Fibroblast of gingiva (primary cell): ENCODE data around the gene AMER3.

ENCODE experiments used
- DNase-seq: peaks from one replicate; pipeline ENCODE4 v3.0.0-alpha.2; 2011; ENCODE audit warnings: low read depth

Gene AMER3

DNA sequence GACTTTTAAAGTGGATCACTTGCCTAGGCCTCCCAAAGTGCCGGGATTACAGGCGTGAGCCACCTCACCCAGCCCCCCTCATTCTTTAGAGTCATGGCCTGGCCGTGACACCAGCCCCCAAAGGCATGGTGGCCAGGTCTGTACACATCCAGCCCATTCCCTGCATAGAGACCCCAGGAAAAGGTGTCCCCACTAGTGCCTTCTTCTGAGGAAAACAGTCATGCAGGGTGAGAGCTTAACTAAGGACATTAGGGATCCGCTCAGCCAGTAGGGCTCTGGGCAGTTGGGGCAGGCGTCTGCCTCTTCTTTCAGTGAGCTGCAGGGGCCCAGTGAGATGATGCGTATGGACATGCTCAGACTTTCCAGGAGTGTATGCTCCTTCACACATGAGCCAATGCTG lies 5.7 kb upstream of the AMER3 start:
- no peak for DNase-seq

DNA sequence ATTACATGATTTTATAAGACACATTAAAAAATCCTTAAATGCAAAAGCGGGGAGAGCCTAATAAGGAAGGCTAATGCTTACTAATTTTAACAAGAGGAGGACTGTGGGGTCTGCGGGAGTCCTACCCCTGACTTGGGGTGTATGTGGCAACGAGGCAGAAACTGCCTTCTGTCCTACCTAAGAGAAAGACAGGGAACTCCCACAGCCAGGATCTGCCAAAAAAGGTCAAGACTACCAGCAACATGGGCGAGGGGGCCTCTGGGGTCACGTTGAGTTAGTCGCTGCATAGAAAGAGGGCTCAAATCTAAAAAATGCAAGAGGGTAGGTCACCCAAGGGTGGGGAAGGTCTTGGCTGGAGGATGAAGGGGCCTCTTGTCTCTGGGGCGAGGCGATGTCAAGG lies 529 bp upstream of the AMER3 start:
- no peak for DNase-seq

DNA sequence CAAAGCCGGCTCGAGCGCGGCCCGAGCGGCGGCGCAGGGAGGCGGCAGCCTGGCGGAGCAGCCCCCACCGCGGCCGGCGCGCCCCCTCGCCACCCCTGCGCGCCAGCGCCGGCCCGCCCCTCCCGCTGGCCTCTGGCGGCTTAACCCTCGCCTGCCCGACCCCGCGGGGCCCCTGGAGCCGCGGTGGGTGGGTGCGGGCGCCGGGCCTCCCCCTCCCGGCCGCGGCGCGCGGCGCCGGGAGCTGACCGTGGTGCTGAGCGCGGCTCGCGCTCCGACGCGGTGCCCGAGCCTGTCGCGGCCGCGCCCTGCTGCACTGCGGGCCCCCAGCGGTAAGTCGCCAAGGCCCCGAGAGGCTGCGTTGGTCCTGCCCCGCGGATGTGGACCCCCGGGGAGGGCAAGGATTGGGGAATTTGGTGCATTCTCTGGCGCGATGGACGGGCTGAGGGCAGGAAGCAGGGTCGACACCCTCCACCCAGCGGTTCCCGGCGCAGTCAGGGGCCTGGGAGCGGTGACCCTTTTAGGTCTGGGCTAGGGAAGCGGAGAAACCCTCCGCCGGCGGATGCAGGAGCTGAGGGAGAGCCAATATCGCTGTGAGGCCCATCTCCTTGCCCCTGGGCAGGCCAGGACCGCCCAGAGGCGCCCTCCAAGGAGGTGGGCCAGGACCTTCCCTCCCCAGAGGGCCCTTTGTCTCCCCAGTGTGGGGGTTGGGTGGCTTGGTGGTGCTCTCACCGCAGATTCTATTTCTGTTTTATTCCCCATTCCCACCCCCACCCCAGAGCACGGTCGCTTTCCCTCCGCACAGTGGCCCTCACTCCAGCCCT lies 923 bp downstream of the AMER3 start:
- DNase-seq = no peak

DNA sequence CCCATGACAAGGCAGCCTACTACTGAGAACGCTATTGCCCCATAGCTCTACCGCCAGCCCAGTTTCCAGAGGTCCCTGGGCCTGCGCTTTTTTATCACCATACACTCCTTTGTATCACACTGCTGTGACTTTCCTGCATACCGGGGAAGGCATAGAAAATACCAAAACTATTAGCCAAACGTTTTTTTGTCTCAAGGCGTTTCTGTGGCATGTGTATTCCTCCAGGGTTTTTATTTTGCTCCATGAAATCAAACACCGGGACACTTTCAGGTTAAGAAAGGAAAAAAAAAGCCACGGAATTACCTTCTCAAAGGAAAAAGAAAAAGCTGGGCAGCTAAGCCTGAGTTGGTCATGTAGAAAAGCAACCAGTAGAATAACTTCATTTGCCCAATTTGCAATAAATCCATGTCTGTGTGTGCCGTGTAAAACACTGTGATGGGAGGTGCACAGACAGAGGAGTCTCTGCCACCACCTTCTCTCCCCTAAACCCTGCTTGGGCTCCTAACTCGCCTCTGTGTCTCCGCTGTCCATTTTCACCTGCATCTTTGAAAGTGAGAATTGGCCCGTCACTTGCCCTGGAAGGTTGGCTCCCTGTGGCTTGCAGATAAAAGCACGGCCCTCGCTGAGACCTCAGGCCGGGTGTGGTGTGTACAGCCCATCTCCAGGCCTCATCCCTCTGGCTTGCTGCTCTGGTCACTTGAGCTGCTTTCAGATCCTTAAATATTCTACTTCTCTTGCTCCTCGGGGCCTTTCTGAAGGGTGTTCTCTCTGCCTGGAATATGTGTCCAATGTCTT lies 1.7 kb downstream of the AMER3 start:
- no peak for DNase-seq

DNA sequence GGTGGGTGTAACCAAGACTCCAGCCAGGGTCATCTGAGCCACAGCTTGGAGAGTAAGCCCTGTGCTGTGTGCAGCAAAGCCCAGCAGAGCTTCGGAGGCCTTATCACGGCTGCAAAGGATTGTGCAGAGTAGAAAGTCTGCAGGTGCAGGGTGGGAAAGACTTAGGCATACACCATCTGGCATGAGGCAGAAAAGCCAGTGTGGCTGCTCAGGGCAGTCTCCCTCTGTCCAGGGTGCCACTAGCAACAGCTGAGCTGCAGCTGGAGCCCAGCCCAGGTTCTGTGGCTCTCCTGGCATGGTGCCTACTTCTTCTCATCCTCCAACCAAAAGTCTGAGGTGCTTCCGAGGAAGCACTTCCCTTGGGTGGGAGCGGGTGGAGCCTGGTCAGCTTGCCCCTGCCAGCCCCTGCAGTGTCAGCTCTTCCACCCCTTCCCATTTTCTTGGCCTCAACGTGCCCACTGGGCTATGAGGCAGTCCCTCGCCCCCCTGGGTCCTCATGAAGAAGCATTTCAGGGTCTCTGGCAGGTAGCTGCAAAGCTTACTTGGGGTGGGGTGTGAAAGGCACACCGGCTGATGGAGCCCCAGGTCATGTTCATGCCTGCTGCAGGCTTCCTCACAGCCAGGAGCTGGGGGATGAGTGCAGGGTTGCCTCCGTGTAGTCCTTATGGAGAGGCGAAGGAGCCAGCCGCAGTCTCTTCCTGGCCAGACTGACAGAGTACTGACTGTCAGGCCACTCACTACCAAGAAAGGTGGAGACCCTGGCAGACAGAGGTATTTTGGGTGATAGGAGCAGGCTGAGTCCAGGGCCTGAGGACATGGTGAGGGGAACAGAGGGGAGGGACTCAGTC lies 4.8 kb downstream of the AMER3 start:
- DNase-seq = no peak

DNA sequence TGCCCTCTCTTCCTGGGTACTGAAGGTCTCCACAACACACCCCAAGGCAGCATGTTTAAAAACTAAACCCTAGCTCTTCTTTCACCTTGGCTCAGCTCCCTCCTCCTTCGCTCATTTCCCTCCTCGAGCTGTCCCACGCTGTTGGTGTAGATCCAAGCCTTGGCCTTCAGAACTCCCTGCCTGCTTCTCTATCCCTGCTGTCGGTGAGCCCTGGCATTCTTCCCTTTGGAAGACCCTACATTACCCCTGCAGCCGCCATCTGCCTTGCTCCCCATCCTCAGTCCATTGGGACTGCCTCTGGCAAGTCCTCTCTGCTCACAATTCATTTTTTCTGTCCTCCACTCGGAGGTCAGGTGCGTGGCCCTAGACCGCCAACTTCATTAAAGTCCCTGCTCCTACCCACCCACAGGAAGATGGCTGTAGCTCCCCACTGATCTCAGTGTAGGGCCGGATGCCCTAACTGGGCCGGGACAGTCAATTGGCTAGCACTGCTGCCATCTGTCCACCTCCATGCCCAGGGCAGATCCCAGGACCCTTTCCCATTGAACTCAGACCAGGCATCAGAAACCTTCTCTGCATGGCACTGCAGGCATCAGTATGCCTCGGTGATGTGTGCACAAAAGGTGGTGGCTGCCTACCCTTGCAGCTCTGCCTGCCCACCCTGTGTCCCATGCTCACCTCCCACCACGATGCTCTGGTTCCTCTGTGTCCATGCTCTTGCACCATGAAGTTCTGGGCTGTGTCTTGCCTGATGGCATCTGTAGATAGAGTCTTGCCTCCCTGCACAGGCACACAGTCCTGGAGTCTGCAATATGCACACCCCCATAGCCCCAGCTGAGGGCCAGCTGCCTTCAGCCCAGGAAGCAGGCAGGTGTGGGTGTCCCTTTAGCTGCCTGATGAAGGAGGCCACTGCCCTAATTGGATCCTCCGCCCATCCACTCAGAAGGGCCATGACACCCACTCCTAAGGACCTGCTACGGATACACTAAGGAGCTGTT lies 5.7 kb downstream of the AMER3 start:
- no peak for DNase-seq

DNA sequence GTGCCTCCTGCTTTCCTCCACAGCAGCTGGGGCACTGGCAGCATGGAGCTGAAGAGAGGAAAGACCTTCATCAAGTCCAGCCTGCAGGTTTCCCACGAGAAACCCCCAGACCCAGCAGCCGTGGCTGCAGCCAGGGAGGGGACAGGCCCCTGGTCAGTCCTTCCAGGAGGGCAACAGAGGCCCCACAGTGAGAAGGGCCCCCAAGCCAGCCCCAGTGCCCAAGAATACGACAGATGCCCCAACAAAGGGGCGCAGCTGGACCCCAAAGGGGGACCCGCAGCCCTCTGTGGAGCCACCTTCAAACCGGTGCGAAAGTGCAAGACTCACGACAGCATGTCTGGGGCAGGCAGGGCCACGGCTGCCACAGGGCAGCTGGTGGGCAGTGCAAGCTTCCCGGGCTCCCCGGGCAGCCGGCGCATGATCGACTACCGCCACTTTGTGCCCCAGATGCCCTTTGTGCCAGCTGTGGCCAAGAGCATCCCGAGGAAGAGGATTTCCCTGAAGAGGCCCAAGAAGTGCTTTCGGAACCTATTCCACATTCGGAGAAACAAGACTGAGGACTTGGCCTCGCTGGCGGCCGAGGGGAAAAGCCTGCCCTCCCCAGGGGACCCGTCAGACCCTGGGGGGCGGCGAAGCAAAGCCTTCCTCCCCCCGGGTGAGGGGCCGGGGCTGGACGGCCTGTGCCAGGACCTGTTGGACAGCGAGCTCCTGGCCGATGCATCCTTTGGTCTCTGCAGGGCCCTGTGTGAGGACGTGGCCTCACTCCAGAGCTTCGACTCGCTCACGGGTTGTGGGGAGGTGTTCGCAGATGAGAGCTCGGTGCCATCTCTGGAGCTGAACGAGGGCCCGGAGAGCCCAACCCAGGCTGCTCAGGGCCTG lies 6.9 kb downstream of the AMER3 start:
- DNase-seq = no peak

DNA sequence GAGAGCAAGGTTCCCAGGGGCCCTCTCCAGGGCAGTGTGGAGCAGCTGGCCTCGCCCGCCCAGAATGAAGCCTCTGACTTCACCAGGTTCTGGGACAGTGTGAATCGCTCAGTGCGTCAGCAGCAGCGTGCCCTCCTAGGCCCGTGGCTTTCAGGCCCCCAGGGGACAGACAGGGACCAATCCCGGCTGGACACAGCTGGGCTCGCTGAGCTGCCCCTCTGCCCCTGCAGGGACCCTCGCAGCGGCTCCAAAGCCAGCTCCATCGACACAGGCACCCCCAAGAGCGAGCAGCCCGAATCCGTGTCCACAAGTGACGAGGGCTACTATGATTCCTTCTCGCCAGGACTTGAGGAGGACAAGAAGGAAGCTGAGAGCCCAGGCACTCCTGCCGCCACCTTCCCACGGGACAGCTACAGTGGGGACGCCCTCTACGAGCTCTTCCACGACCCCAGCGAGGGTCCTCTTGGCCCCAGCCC lies 7.6 kb downstream of the AMER3 start:
- DNase-seq = no peak

DNA sequence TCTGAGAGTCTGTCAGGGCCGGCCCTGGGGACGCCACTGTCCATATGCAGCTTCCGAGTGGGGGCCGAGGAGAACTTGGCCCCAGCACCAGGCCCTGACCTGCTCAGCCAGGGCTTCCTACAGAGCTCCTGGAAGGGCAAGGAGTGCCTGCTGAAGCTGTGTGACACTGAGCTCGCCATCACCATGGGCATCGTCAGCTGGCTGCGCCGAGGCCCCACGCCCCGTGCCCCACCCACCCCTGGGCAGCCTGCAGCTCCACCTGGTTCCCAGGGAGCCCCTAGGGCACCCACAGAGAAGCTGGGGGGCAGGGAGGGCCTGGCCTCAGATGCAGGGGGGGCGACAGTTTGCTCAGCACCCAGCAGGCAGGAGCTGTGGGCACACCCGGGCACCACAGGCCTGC lies 8.1 kb downstream of the AMER3 start:
- DNase-seq = no peak

DNA sequence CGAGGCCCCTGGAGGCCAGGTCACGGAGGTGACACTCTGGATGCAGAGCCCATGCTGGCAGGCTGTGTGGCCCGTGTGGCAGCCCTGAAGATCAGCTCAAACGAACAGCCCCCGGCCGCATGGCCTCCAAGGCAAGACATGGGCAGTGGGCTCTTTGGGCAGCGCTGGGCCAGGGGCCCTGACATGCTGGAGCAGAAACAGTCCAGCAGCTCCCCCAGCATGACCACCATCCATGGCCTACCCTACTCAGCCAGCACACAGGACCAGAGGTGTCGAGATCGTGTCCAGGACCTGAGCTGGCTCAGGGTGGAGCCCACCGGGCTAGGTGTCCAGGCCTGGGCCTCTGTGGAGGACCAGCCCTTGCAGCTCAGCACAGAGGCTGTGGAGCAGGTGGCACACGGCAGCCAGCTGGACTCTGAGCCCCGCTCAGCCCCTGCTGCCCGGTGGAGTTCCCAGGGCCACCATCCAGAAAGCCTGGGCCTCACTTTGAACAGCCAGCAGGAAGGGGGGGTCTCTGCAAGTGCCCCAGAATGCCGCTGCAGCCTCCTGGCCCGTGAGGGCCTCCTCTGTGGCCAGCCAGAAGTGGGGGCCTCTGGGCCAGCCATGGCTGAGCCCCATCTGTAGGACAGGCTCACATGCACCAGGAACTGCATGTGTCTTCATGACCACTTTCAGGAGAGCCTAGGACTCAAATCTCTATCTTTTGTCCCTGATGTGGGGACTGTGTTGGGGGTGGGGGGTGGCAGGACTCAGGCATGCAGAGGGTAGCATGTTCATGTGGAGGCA lies 8.9 kb downstream of the AMER3 start:
- DNase-seq = no peak

DNA sequence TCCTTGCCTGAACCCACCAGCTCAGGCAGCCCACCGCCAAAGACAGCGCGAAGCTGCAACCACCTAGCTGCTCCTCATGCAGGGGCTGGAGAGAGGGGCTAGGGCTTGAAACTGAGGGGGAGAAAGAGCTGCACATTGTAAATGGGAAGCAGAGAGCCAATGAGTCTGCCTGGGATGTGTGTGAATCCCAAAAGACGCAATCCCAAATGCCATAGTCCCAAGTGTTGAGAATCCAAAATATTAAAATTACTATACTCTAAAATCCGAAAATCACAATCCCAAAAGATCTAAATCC lies 9.4 kb downstream of the AMER3 start:
- DNase-seq = no peak

DNA sequence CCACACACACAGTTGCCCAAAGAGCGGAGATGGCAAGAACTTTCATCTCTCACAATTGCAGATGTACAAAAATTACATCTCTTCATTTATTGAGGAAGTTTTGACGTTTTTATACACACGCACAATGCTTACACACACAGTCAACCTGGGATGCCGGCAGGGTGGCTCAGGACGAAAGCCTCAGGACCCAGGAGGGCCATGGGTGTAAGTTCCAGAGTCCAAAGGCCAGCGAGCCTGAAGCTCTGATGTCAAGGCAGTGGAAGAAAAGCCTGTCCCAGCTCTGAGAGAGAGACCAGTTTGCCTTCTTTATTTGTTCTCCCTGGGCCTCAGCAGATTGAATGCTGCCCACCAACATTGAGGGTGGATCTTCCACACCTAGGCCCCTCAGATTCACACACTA lies 10.1 kb downstream of the AMER3 start:
- DNase-seq = no peak

DNA sequence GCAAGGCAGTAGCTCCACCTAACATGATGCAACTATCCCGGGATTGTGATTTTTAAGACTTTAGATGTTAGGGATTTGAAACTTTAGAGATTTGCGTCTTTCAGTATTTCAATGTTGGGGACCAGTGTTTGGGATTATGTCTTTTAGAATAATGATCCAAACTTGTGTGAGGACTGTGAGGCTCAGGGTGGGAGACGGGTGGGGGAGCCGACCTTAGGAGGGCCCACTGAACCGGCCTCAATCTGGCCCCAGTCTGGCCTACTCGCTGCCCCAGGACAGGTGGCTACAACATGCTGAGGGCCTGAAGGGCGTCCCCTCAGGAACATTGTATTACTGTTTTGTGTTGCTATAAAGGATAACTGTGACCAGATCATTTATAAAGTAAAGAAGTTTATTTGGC lies 10.7 kb downstream of the AMER3 start:
- DNase-seq = no peak

DNA sequence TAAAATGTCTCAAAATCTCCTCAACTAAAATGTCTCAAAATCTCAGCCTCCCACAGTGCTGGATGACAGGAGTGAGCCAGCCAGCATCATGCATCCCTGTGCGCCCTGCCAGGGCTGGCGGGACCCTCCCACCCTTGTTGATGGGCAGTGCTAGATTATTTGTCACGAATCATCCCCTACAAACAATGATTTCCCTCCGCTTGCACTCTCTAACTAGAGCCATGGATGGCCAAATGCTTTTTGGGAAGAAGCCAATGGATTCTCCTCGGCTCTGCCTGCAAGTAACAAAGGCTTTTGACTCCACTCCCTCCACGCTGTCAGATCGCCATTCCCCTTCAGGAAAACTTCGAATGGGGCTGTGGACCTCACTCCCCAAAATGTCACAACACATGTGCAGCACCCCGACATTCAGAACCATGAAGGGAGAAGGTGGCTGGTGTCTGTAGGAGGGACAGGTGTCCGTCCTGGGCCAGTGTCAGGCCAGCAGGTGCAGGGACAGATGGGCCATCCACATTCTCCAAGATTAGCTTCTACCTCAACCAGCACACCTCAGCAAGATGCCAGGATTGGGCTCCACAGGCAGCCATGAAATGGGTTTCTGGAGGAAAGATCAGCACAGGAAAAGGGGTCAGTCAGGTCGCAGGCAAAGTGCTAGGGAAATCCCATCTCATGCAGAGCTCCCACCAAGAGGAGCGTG lies 11.5 kb downstream of the AMER3 start:
- DNase-seq = no peak

DNA sequence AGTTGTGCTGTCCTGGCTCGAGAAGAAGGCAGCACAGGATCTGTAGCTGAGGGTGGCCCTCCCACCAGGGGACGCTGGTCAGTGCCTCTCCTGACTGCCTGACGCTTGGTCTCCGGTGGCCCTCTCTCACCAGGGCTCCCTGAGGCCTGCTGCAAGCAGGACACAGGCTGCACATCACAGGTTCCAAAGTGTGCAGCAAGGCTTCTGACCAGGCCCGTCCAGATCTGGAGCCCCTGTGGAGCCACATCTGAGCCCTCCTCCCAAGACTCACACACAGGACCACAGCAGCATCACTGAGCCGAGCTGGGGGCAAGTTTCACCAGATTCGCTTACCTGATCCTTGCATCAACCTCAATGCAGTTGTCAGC lies 12.1 kb downstream of the AMER3 start:
- DNase-seq = no peak

DNA sequence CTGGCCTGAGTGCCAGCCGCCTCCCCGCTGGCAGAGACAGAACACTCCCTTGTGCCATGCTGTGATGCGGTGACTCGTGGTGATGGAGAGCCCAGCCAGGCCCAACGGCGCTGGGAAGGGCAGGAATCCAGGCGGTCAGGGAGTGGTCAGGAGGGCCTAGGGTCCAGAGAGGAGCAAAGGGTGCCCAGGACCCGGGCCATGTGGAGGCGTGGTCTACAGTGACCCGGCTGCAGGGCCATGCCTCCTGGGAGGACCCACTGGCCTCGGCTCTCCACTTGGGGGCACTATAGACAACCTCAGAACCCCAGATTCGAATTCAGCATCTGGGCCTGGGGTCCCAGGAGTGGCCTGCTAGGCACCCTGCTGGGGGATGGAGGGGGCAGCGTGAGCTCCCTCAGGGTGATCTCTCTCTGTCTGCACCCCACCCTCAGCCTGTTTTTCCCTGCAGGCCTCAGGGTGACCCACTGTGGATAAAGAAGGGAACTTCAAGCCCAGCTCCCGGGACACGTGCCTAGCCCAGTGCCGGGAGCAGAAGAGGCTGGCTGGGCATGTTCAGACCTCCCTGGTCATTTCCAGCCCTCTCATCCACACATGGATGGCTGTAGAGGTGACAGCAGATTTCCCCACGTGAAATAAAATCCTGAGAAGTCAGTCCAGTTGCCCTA lies 13.0 kb downstream of the AMER3 start:
- DNase-seq = no peak

DNA sequence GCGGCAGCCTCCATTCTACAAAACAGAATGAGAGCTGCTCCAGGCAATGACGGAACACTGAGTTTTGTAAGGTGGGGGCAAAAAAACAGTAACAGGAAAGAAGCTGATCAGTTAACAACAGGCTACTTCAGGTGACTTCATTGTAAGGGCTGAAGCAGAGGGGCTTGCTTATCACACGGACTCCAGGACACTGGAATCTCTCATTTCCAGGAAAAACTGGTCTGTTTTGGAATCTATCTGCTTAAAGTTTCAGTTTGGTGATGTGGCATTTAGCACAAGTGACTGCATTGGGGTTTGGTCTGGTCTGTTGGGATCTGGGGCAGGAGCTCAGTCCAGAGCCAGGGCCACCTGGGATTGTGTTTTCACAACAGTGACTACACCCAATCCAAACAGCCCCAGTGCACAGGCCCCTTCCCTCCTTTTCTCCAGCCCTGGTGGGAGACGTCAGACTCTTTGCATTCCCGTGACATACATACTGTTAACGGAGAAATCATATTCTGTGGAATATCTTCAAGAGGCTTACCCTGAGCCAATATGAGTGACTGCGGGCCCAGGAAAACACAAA lies 14.1 kb downstream of the AMER3 start:
- no peak for DNase-seq

DNA sequence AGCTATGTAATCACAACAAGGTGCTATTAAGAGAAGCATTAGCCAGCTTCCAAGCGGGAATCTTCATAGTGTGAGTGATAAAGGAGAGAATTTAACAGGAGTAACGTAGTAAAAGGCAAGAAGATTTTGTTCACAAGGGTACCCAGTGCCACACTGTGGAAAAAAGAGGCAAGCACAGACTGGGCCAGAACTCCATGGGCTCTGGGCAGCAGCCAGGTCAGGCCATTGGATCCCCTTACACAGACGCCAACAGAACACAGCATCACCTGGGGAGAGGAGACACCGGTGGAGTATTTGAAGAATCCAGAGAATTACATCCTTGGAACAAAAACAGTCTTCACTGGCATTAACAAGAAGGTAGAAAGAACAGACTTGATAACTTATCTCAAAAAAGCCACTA lies 21.2 kb downstream of the AMER3 start:
- no peak for DNase-seq
